Measurements from ENCODE around the gene CELSR1.
"Not testable (repeated sequence)": the region's sequence is repeated elsewhere in the genome, so short reads cannot be mapped to it uniquely, and the experiment has no call there.

Gene CELSR1

DNA sequence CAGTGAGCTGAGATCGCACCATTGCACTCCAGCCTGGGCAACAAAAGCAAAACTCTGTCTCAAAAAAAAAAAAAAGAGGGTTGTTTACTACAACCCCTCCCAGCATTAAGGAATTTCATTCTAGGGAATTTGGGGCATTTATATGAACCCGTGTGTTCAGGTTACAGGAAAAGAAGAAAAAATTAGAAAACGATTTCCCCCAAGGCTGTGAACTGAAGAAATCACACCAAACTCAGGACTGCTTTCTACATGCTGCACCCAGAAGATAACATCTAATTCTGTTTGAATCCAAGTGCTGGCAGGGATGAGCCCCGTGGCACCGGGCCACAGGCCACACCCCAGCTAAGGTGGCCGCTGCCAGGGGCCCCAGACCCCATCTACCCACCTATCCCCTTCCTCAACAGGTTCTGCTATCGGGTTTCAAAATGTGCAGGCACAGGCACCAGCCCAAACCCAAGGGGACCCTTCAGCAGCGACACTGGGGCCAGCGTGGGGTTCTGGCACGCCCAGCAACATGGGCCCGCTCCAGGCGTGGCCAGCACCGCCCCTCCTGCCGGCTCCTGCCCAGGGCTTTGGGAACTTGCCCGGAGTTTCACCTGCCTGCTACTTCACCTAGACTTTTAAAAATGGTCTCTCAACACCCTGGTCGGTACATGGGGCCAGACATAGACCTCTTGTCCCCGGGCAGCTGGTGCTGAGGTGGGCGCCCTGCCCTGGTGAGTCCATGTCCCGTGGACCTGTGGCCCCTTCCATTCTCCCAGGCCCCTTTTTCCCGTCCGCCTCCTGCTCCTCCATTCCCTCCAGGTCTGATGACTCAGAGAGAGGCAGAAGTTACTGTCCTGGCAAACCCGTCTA lies 11.8 kb downstream of the CELSR1 start:
- Histone ChIP-seq H2AFZ (ENCODE audit: low read depth, low read length) (no peak overlapping the region), H3K9me3 (ENCODE audit: low read length) (no peaks in the 10 kb centered on the region), H3K27me3 (ENCODE audit: insufficient read depth, low read length) (no peaks in the 10 kb centered on the region), H3K36me3 (ENCODE audit: insufficient read depth, low read length) (no peaks in the 10 kb centered on the region), H3K4me3 (ENCODE audit: low read length) (no peak overlapping the region), H3K4me1 (ENCODE audit: insufficient read depth, low read length) (peaks cover 20% of the 10 kb centered on the region)

GRCh38 chr22:46524203-46524740 lies 13.1 kb downstream of the CELSR1 start:
- H3K4me1 ChIP-seq (ENCODE audit: insufficient read depth, low read length), result peaks cover 20% of the 10 kb centered on the region
- H3K36me3 ChIP-seq (ENCODE audit: insufficient read depth, low read length), result no peaks in the 10 kb centered on the region
- no peaks in the 10 kb centered on the region for H3K9me3 ChIP-seq (ENCODE audit: low read length)
- H3K27me3 ChIP-seq (ENCODE audit: insufficient read depth, low read length), result no peaks in the 10 kb centered on the region
- H2AFZ ChIP-seq (ENCODE audit: low read depth, low read length), result no peak overlapping the region
- no peak overlapping the region for H3K4me3 ChIP-seq (ENCODE audit: low read length)

GRCh38 chr22:46522797-46523196 lies 14.6 kb downstream of the CELSR1 start:
- Histone ChIP-seq H3K4me1 (ENCODE audit: insufficient read depth, low read length) (peaks cover 15% of the 10 kb centered on the region), H3K27me3 (ENCODE audit: insufficient read depth, low read length) (no peaks in the 10 kb centered on the region), H3K9me3 (ENCODE audit: low read length) (no peaks in the 10 kb centered on the region), H2AFZ (ENCODE audit: low read depth, low read length) (no peak overlapping the region), H3K4me3 (ENCODE audit: low read length) (no peak overlapping the region), H3K36me3 (ENCODE audit: insufficient read depth, low read length) (no peaks in the 10 kb centered on the region)

- H3K4me1 ChIP-seq (ENCODE audit: insufficient read depth, low read length), result peaks cover 15% of the 10 kb centered on the region
- no peaks in the 10 kb centered on the region for H3K9me3 ChIP-seq (ENCODE audit: low read length)
- no peaks in the 10 kb centered on the region for H3K36me3 ChIP-seq (ENCODE audit: insufficient read depth, low read length)
- no peak overlapping the region for H2AFZ ChIP-seq (ENCODE audit: low read depth, low read length)
- H3K27me3 ChIP-seq (ENCODE audit: insufficient read depth, low read length), result no peaks in the 10 kb centered on the region
- H3K4me3 ChIP-seq (ENCODE audit: low read length), result no peak overlapping the region
These were observed 15.4 kb downstream of the CELSR1 start for GRCh38 chr22:46521994-46522393.

GRCh38 chr22:46520880-46521279 lies 16.5 kb downstream of the CELSR1 start:
- Histone ChIP-seq H3K27me3 (ENCODE audit: insufficient read depth, low read length) (no peaks in the 10 kb centered on the region), H3K36me3 (ENCODE audit: insufficient read depth, low read length) (peaks cover 2% of the 10 kb centered on the region), H3K4me3 (ENCODE audit: low read length) (no peak overlapping the region), H2AFZ (ENCODE audit: low read depth, low read length) (no peak overlapping the region), H3K9me3 (ENCODE audit: low read length) (no peaks in the 10 kb centered on the region), H3K4me1 (ENCODE audit: insufficient read depth, low read length) (peaks cover 15% of the 10 kb centered on the region)

- H3K4me1 ChIP-seq (ENCODE audit: insufficient read depth, low read length), result peaks cover 22% of the 10 kb centered on the region
- peaks cover 2% of the 10 kb centered on the region for H3K36me3 ChIP-seq (ENCODE audit: insufficient read depth, low read length)
- no peaks in the 10 kb centered on the region for H3K27me3 ChIP-seq (ENCODE audit: insufficient read depth, low read length)
- no peak overlapping the region for H2AFZ ChIP-seq (ENCODE audit: low read depth, low read length)
- no peak overlapping the region for H3K4me3 ChIP-seq (ENCODE audit: low read length)
- H3K9me3 ChIP-seq (ENCODE audit: low read length), result no peaks in the 10 kb centered on the region
These were observed 18.0 kb downstream of the CELSR1 start for GRCh38 chr22:46519377-46519776.

DNA sequence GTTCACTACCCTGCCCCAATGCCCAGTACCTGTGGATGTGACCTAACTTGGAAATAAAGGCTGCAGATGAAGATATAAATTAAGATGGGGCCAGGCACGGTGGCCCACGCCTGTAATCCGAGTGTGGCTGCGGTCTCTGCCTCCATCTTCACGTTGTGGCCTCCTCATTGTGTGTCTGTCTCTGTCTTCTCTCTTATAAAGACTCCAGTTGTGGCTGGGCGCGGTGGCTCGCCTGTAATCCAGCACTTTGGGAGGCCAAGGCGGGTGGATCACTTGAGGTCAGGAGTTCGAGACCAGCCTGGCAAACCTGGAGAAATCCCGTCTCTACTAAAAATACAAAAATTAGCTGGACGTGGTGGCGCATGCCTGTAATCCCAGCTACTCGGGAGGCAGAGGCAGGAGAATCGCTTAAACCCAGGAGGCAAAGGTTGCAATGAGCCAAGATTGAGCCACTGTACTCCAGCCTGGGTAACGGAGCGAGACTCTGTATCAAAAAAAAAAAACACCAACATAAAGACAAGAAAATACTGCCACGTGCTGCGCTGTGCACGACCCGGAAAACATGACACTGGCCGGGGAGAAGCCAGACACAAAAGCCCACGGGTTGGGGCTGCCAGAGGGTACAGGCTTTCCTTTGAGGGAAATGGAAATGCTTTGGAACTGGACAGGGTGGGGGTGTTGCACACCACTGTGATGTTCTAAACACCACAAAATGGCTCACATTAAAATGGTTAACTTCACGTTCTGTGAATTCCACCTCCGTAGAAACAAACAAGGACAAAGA lies 18.7 kb downstream of the CELSR1 start:
- Histone ChIP-seq H3K36me3 (ENCODE audit: insufficient read depth, low read length) (peaks cover 2% of the 10 kb centered on the region), H3K9me3 (ENCODE audit: low read length) (no peaks in the 10 kb centered on the region), H2AFZ (ENCODE audit: low read depth, low read length) (no peak overlapping the region), H3K4me3 (ENCODE audit: low read length) (no peak overlapping the region), H3K4me1 (ENCODE audit: insufficient read depth, low read length) (peaks cover 16% of the 10 kb centered on the region), H3K27me3 (ENCODE audit: insufficient read depth, low read length) (no peaks in the 10 kb centered on the region)

DNA sequence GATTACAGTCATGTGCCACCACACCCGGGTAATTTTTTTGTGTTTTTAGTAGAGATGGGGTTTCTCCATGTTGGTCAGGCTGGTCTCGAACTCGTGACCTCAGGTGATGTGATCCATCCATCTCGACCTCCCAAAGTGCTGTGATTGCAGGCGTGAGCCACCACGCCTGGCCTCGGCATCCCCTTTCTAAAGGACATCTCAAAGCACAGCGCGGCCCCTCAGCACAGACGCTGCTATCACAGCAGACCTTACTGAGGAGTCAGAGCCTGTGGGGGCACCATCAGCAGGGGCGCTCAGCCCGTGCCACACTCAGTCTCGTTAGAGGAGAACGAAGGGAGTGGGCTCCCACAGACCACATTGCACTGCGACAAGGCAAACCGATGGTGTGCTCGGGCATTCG lies 19.4 kb downstream of the CELSR1 start:
- no peak overlapping the region for H2AFZ ChIP-seq (ENCODE audit: low read depth, low read length)
- no peaks in the 10 kb centered on the region for H3K9me3 ChIP-seq (ENCODE audit: low read length)
- H3K36me3 ChIP-seq (ENCODE audit: insufficient read depth, low read length), result peaks cover 2% of the 10 kb centered on the region
- no peak overlapping the region for H3K4me3 ChIP-seq (ENCODE audit: low read length)
- H3K4me1 ChIP-seq (ENCODE audit: insufficient read depth, low read length), result peaks cover 15% of the 10 kb centered on the region
- no peaks in the 10 kb centered on the region for H3K27me3 ChIP-seq (ENCODE audit: insufficient read depth, low read length)

DNA sequence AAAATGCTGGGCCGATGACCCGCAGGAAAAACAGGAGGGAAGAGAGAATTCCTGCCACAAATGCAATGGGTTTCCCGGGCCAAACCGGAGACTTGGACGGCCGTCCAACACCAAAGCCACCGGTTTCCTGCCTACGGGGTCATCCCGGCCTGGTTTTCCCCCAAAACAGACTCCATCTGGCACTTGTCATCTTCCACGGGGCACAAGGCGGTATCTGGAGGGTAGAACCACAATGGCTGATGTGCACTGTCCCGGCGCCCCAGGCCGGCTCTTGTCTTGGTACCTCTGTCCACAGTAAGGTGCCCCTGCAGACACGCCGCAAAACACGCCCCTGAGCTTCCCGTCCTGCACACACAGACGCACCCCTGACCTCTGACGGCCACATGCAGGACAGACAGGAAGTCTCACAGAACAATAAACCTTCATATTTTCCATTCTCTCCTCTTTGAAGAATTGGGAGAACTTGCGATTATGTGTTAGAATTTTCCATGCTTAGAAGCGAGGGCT lies 20.1 kb downstream of the CELSR1 start:
- H3K4me3 ChIP-seq (ENCODE audit: low read length), result no peak overlapping the region
- no peaks in the 10 kb centered on the region for H3K27me3 ChIP-seq (ENCODE audit: insufficient read depth, low read length)
- peaks cover 10% of the 10 kb centered on the region for H3K4me1 ChIP-seq (ENCODE audit: insufficient read depth, low read length)
- H2AFZ ChIP-seq (ENCODE audit: low read depth, low read length), result no peak overlapping the region
- H3K36me3 ChIP-seq (ENCODE audit: insufficient read depth, low read length), result peaks cover 2% of the 10 kb centered on the region
- no peaks in the 10 kb centered on the region for H3K9me3 ChIP-seq (ENCODE audit: low read length)

- Histone ChIP-seq H3K4me3 (ENCODE audit: low read length) (no peak overlapping the region), H3K4me1 (ENCODE audit: insufficient read depth, low read length) (peaks cover 10% of the 10 kb centered on the region), H3K36me3 (ENCODE audit: insufficient read depth, low read length) (peaks cover 2% of the 10 kb centered on the region), H3K9me3 (ENCODE audit: low read length) (no peaks in the 10 kb centered on the region), H3K27me3 (ENCODE audit: insufficient read depth, low read length) (no peaks in the 10 kb centered on the region), H2AFZ (ENCODE audit: low read depth, low read length) (no peak overlapping the region)
These were observed 20.8 kb downstream of the CELSR1 start for GRCh38 chr22:46516638-46517037.

DNA sequence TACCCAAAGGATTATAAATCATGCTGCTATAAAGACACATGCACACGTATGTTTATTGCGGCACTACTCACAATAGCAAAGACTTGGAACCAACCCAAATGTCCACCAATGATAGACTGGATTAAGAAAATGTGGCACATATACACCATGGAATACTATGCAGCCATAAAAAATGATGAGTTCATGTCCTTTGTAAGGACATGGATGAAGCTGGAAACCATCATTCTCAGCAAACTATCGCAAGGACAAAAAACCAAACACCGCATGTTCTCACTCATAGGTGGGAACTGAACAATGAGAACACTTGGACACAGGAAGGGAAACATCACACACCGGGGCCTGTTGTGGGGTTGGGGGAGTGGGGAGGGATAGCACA lies 21.3 kb downstream of the CELSR1 start:
- not testable (repeated sequence) for H2AFZ ChIP-seq (ENCODE audit: low read depth, low read length); H3K27me3 ChIP-seq (ENCODE audit: insufficient read depth, low read length); H3K4me3 ChIP-seq (ENCODE audit: low read length); H3K9me3 ChIP-seq (ENCODE audit: low read length); H3K36me3 ChIP-seq (ENCODE audit: insufficient read depth, low read length)
- H3K4me1 ChIP-seq (ENCODE audit: insufficient read depth, low read length), result peaks cover 16% of the 10 kb centered on the region

- no peaks in the 10 kb centered on the region for H3K27me3 ChIP-seq (ENCODE audit: insufficient read depth, low read length)
- peaks cover 2% of the 10 kb centered on the region for H3K36me3 ChIP-seq (ENCODE audit: insufficient read depth, low read length)
- no peak overlapping the region for H2AFZ ChIP-seq (ENCODE audit: low read depth, low read length)
- peaks cover 22% of the 10 kb centered on the region for H3K4me1 ChIP-seq (ENCODE audit: insufficient read depth, low read length)
- no peak overlapping the region for H3K4me3 ChIP-seq (ENCODE audit: low read length)
- no peaks in the 10 kb centered on the region for H3K9me3 ChIP-seq (ENCODE audit: low read length)
These were observed 22.0 kb downstream of the CELSR1 start for GRCh38 chr22:46515208-46516111.

Measured in neuron (in vitro differentiated cells).